ENCODE measurements around the gene ENOX1. TPM values are rescaled to one million over a fixed set of nuclear protein-coding genes. Genes with fewer than 3 reads are reported as not detected.

Gene ENOX1
- total and polyA plus RNA-seq, 2 of the 8 experiments (the other 6 are each of a cell fraction or from before 2014, with no cell fraction given), result 0.23 to 0.37 TPM

DNA sequence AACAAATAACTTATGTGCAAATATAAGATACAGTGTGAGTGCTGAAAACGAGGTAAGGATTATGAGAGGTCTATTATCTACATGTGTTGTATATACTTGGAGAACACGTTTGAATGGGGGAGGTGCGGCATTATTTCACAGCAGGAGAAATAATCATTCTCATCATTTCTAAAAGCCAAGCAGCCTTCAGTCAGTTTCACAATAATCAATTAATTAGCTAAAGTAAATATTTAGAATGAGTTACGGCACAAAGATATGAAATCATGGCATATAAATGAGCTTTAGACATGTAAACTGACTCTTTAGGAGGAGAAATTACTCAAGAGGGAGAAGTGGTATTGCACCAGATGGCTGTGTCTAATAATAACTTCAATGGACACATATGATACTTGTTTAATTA, 396.8 kb downstream of the ENOX1 start:
- no peak overlapping the region for H3K4me3 ChIP-seq (ENCODE audit: extremely low read depth in 1 of 4, insufficient read depth in 2 of 4, low read depth in 3 of 4, low read length in 4 of 4)
- no peak overlapping the region for H3K14ac ChIP-seq (ENCODE audit: insufficient read length)
- H3K4me1 ChIP-seq (replicated peaks in 1 of 4; ENCODE audit: control insufficient read depth in 3 of 4, insufficient read depth in 4 of 4, low read length in 3 of 4), result no peaks in the 10 kb centered on the region
- H4K8ac ChIP-seq (ENCODE audit: extremely low read depth, insufficient read depth, low read length), result no peak overlapping the region
- H2BK20ac ChIP-seq (ENCODE audit: low read length), result no peak overlapping the region
- H3K56ac ChIP-seq (replicated peaks; ENCODE audit: insufficient read length, low read depth, low read length), result no peak overlapping the region
- no peaks in the 10 kb centered on the region for H3K36me3 ChIP-seq (ENCODE audit: control insufficient read depth in 2 of 4, insufficient read depth in 4 of 4, low read length in 3 of 4)
- H3K9me3 ChIP-seq (ENCODE audit: insufficient read depth in 2 of 2, low read depth in 1 of 2, low read length in 1 of 2), result no peaks in the 10 kb centered on the region
- no peak overlapping the region for H4K91ac ChIP-seq (replicated peaks; ENCODE audit: insufficient read length, low read length)
- H4K20me1 ChIP-seq (replicated peaks in 1 of 2; ENCODE audit: control insufficient read depth in 1 of 2, insufficient read depth in 2 of 2, low read length in 2 of 2), result no peaks in the 10 kb centered on the region
- H2AK5ac ChIP-seq (ENCODE audit: low read depth, low read length), result no peak overlapping the region
- no peak overlapping the region for H3K9ac ChIP-seq (replicated peaks in 1 of 4; ENCODE audit: extremely low read depth in 1 of 4, low read depth in 3 of 4, low read length in 3 of 4)
- no peaks in the 10 kb centered on the region; the same call in 1 of the 2 replicates for H3K23me2 ChIP-seq (ENCODE audit: low read depth, low read length)
- H3K4ac ChIP-seq (replicated peaks; ENCODE audit: insufficient read length, low read depth, low read length), result no peak overlapping the region
- FAIRE-seq (no peak), DNase-seq (ENCODE audit: low read depth in 1 of 2, low spot score in 2 of 2) (no peak)
- no peak overlapping the region for H3K18ac ChIP-seq (ENCODE audit: extremely low read depth, low read length)
- no peaks in the 10 kb centered on the region for H3K79me1 ChIP-seq (ENCODE audit: low read depth, low read length)
- ChIA-PET POLR2A (ENCODE audit: partially characterized antibody) (no interaction called here), CTCF (ENCODE audit: partially characterized antibody) (no interaction called here)
- H3K79me2 ChIP-seq (ENCODE audit: control insufficient read depth in 1 of 2, insufficient read depth in 2 of 2, low read length in 2 of 2), result no peaks in the 10 kb centered on the region
- no peak overlapping the region for H3K27ac ChIP-seq (ENCODE audit: low read depth, low read length)
- H2BK15ac ChIP-seq (ENCODE audit: low read length), result no peak overlapping the region
- no peak overlapping the region for H4K5ac ChIP-seq (ENCODE audit: insufficient read length, low read depth, low read length)
- H2BK120ac ChIP-seq (replicated peaks; ENCODE audit: low read depth, low read length), result no peak overlapping the region
- 90% methylated on average over 4 of the region's 4 CpGs; no CpG with 5 or more reads in 1 of the 2 experiments for WGBS, 2 experiments (ENCODE audit: extremely low coverage in 1 of 2, insufficient coverage in 1 of 2, insufficient read length in 1 of 2, insufficient replicate concordance in 2 of 2, low coverage in 1 of 2, low lambda C conversion rate in 2 of 2, missing lambda C conversion rate in 1 of 2)
- H2BK12ac ChIP-seq (ENCODE audit: low read depth, low read length), result no peak overlapping the region
- H3K27me3 ChIP-seq (replicated peaks in 1 of 4; ENCODE audit: control insufficient read depth in 3 of 4, extremely low read depth in 1 of 4, insufficient read depth in 3 of 4, low read length in 3 of 4), result no peaks in the 10 kb centered on the region
- no peak overlapping the region for H3K4me2 ChIP-seq (ENCODE audit: insufficient read depth in 1 of 2, low read depth in 2 of 2, low read length in 2 of 2)
- H2BK5ac ChIP-seq (ENCODE audit: low read depth, low read length), result no peak overlapping the region
- H3K23ac ChIP-seq (ENCODE audit: insufficient read length), result no peak overlapping the region
- no peak overlapping the region for H2AFZ ChIP-seq (ENCODE audit: low read length)
- TF ChIP-seq GTF2F1 (IDR thresholded peaks at IDR 0.05; ENCODE audit: borderline replicate concordance, low read depth, low read length) (no peak), BRCA1 (IDR thresholded peaks at IDR 0.05; ENCODE audit: low read depth, low read length) (no peak), SP1 (IDR thresholded peaks at IDR 0.05; ENCODE audit: low read depth, low read length) (no peak), POU5F1 (IDR thresholded peaks at IDR 0.05; ENCODE audit: low read depth, low read length) (no peak), TAF7 (optimal IDR thresholded peaks at IDR 0.05; ENCODE audit: borderline replicate concordance, low read depth, low read length) (no peak), EGR1 (IDR thresholded peaks at IDR 0.05; ENCODE audit: borderline replicate concordance, low read depth, low read length) (no peak), SAP30 (IDR thresholded peaks at IDR 0.05; ENCODE audit: insufficient read depth, insufficient replicate concordance, low read length) (no peak), EP300 (IDR thresholded peaks at IDR 0.05; ENCODE audit: borderline replicate concordance in 1 of 2, low read depth in 2 of 2, low read length in 2 of 2) (no peak), CTBP2 (IDR thresholded peaks at IDR 0.05; ENCODE audit: borderline replicate concordance, insufficient read depth, insufficient read length, low read length) (no peak)
- TF ChIP-seq, protein P1, sequence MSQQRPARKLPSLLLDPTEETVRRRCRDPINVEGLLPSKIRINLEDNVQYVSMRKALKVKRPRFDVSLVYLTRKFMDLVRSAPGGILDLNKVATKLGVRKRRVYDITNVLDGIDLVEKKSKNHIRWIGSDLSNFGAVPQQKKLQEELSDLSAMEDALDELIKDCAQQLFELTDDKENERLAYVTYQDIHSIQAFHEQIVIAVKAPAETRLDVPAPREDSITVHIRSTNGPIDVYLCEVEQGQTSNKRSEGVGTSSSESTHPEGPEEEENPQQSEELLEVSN (IDR thresholded peaks at IDR 0.05), result no peak
- TF ChIP-seq, protein P2, sequence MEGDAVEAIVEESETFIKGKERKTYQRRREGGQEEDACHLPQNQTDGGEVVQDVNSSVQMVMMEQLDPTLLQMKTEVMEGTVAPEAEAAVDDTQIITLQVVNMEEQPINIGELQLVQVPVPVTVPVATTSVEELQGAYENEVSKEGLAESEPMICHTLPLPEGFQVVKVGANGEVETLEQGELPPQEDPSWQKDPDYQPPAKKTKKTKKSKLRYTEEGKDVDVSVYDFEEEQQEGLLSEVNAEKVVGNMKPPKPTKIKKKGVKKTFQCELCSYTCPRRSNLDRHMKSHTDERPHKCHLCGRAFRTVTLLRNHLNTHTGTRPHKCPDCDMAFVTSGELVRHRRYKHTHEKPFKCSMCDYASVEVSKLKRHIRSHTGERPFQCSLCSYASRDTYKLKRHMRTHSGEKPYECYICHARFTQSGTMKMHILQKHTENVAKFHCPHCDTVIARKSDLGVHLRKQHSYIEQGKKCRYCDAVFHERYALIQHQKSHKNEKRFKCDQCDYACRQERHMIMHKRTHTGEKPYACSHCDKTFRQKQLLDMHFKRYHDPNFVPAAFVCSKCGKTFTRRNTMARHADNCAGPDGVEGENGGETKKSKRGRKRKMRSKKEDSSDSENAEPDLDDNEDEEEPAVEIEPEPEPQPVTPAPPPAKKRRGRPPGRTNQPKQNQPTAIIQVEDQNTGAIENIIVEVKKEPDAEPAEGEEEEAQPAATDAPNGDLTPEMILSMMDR (IDR thresholded peaks at IDR 0.05; ENCODE audit: control extremely low read depth in 1 of 3, insufficient read depth in 1 of 3, low read depth in 1 of 3, low read length in 3 of 3), result no peak

Measured in H1 (cell line).